MCF 10A (cell line): Measurements from ENCODE around the gene MORC1. TPM values are rescaled to one million over a fixed set of nuclear protein-coding genes. Genes with fewer than 3 reads are reported as not detected.
A peak's percentile ranks its signal among the peaks of the same experiment; 100 is the strongest.

Experiments used
- BruUV-seq: library from RNA; stranded (reverse); fragments of 400-500 nt; replicated peaks from 2 replicates; lab custom pipeline; 2021; lab: Mats Ljungman, UMichigan
- CTCF ChIA-PET: fragments of 300-600 bp; sonication (Branson Sonifier 250); formaldehyde crosslinking; extraction: SDS; loops from one replicate; lab custom pipeline; 2021; ENCODE audit warnings: antibody characterized with exemption, inconsistent platforms; lab: Yijun Ruan, JAX
- POLR2A ChIA-PET: fragments of 300-600, 350-650 bp; sonication (Branson Sonifier 250); formaldehyde crosslinking; extraction: SDS; loops from one replicate; lab custom pipeline; 2020; ENCODE audit warnings: antibody characterized with exemption, inconsistent platforms; lab: Yijun Ruan, JAX
- DNase-seq: peaks from one replicate; pipeline ENCODE4 v3.0.0-alpha.2; 2018; ENCODE audit not compliant: unreplicated experiment
- H3K27ac Mint-ChIP-seq: one replicate; pipeline ENCODE4 v1.8.0; 2022; ENCODE audit warnings: mild to moderate bottlenecking, low read depth, mixed read lengths; ENCODE audit not compliant: unreplicated experiment
- H3K27me3 Mint-ChIP-seq: one replicate; pipeline ENCODE4 v1.8.0; 2022; ENCODE audit warnings: mixed read lengths; ENCODE audit not compliant: insufficient read depth, unreplicated experiment
- H3K36me3 Mint-ChIP-seq: one replicate; pipeline ENCODE4 v1.8.0; 2022; ENCODE audit warnings: mild to moderate bottlenecking, moderate library complexity, mixed read lengths; ENCODE audit not compliant: insufficient read depth, unreplicated experiment
- H3K4me1 Mint-ChIP-seq: one replicate; pipeline ENCODE4 v1.8.0; 2022; ENCODE audit warnings: mixed read lengths; ENCODE audit not compliant: insufficient read depth, unreplicated experiment
- H3K4me3 Mint-ChIP-seq: one replicate; pipeline ENCODE4 v1.8.0; 2022; ENCODE audit warnings: mild to moderate bottlenecking, moderate library complexity, mixed read lengths; ENCODE audit not compliant: unreplicated experiment
- H3K9me3 Mint-ChIP-seq: one replicate; pipeline ENCODE4 v1.8.0; 2022; ENCODE audit warnings: mixed read lengths; ENCODE audit not compliant: unreplicated experiment
- intact Hi-C: fragments of 100-400 bp; cut with micrococcal nuclease; formaldehyde crosslinking; loops from 2 replicates; pipeline ENCODE4 v1.14.1; 2022
- total RNA-seq: library from RNA; stranded (reverse); gene quantifications from 2 replicates; pipeline ENCODE4 v1.2.3, GENCODE V29; 2022
- TF ChIP-seq, protein P1 (sequence below): fragments of 200-600 bp; IDR thresholded peaks from one replicate; pipeline ENCODE4 v1.8.0; 2022; ENCODE audit warnings: antibody characterized with exemption, mild to moderate bottlenecking; ENCODE audit not compliant: unreplicated experiment

MORC1 gene
- total RNA-seq, 1 experiment from 2014 or later, result not detected

- TF ChIP-seq, protein P1, sequence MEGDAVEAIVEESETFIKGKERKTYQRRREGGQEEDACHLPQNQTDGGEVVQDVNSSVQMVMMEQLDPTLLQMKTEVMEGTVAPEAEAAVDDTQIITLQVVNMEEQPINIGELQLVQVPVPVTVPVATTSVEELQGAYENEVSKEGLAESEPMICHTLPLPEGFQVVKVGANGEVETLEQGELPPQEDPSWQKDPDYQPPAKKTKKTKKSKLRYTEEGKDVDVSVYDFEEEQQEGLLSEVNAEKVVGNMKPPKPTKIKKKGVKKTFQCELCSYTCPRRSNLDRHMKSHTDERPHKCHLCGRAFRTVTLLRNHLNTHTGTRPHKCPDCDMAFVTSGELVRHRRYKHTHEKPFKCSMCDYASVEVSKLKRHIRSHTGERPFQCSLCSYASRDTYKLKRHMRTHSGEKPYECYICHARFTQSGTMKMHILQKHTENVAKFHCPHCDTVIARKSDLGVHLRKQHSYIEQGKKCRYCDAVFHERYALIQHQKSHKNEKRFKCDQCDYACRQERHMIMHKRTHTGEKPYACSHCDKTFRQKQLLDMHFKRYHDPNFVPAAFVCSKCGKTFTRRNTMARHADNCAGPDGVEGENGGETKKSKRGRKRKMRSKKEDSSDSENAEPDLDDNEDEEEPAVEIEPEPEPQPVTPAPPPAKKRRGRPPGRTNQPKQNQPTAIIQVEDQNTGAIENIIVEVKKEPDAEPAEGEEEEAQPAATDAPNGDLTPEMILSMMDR, result no peak
- Mint-ChIP-seq H3K27me3 (no peaks in the 10 kb centered on the region), H3K4me3 (peak within 1 kb of the TSS; percentile 43), H3K36me3 (no peaks in the 10 kb centered on the region), H3K27ac (peak within 1 kb of the TSS; percentile 85), H3K9me3 (no peaks in the 10 kb centered on the region), H3K4me1 (peaks cover 33% of the 10 kb centered on the region)
- ChIA-PET CTCF (interaction anchor here (1.0 to 1.7 kb wide), 4 partner anchors 17 to 119 kb away, joined by 3 to 4 read pairs (median 4); no protein-coding TSS in a partner anchor), POLR2A (interaction anchor here (0.6 kb wide), 1 partner anchor 787 kb away, joined by 3 read pairs; no protein-coding TSS in a partner anchor)
- BruUV-seq, result no TSS peak
- no peak for DNase-seq
- intact Hi-C loops, result no loop called here
Measured at GRCh38 chr3:108953700-108954099, 164.2 kb downstream of the MORC1 start, which contains the start of gene GUCA1C. Gene GUCA1C (minus strand): TSS chr3:108953879. CDS start chr3:108953762, 117 bp downstream.

DNA sequence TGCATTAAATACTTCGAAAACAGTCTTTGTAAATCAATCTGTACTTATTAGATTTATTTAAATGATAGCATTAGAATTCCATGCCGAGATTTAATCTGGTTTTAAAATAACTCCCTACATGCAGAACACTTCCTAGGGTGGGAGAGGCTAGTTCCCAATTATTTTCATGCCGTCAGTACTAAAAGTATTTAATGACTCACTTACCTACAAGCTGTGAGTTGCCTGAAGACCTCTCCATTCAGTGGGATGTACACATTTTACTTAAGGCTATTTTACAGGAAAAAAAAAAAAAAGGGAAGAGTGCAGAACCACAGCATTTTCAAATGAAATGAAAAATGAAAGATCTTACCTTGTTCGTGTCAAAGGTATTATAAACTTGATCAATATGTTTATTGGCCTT is 164.7 kb downstream of the MORC1 start:
- H3K4me3 Mint-ChIP-seq, result peak overlapping the region; percentile 43
- intact Hi-C loops, result no loop called here
- H3K27ac Mint-ChIP-seq, result peak overlapping the region; percentile 85
- CTCF ChIA-PET, result interaction anchor here (1.0 to 1.7 kb wide), 4 partner anchors 17 to 120 kb away, joined by 3 to 4 read pairs (median 4); no protein-coding TSS in a partner anchor
- TF ChIP-seq, protein P1, result no peak
- H3K36me3 Mint-ChIP-seq, result no peaks in the 10 kb centered on the region
- H3K27me3 Mint-ChIP-seq, result no peaks in the 10 kb centered on the region
- peak; percentile 56 for DNase-seq
- no peaks in the 10 kb centered on the region for H3K9me3 Mint-ChIP-seq
- POLR2A ChIA-PET, result interaction anchor here (0.6 to 1.6 kb wide), 2 partner anchors 10 to 787 kb away, joined by 3 read pairs; no protein-coding TSS in a partner anchor
- BruUV-seq, result no TSS peak
- H3K4me1 Mint-ChIP-seq, result peaks cover 32% of the 10 kb centered on the region

- intact Hi-C loops, result no loop called here
- ChIA-PET POLR2A (interaction anchor here (1.6 kb wide), 1 partner anchor 8 kb away, joined by 3 read pairs; no protein-coding TSS in a partner anchor), CTCF (interaction anchor here (1.4 kb wide), 1 partner anchor 75 kb away, joined by 3 read pairs; no protein-coding TSS in a partner anchor)
- Mint-ChIP-seq H3K27me3 (no peaks in the 10 kb centered on the region), H3K36me3 (no peaks in the 10 kb centered on the region), H3K9me3 (no peaks in the 10 kb centered on the region), H3K4me1 (peaks cover 36% of the 10 kb centered on the region), H3K27ac (no peak overlapping the region), H3K4me3 (no peak overlapping the region)
- BruUV-seq, result no TSS peak
- TF ChIP-seq, protein P1, result no peak
- no peak for DNase-seq
Measured at GRCh38 chr3:108951820-108952501, 166.0 kb downstream of the MORC1 start.

DNA sequence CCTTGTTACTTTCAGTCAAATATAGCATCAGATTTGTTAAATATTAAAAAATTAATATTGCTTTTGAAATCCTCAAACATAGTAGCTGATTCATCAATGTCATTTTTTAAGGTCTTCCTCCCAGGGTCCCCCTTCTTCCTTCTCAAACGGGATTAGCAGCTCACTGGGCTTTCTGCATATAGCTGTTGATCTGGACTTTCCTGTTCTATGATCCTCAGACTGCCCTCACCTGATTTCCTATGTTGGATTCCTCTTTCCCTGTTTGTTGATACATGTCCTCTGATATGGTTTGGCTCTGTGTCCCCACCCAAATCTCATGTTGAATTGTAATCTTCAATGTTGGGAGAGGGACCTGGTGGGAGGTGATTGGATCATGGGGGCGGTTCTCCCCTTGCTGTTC is 170.1 kb downstream of the MORC1 start:
- Mint-ChIP-seq H3K36me3 (no peaks in the 10 kb centered on the region), H3K4me3 (no peak overlapping the region), H3K9me3 (no peaks in the 10 kb centered on the region), H3K27me3 (no peaks in the 10 kb centered on the region), H3K4me1 (peaks cover 32% of the 10 kb centered on the region), H3K27ac (no peak overlapping the region)
- intact Hi-C loops, result no loop called here
- POLR2A ChIA-PET, result no interaction called here
- TF ChIP-seq, protein P1, result no peak
- DNase-seq, result no peak
- no TSS peak for BruUV-seq
- CTCF ChIA-PET, result no interaction called here
